GM23338 (cell line): ENCODE data around the gene CSTPP1. TPM values are rescaled to one million over a fixed set of nuclear protein-coding genes. Genes with fewer than 3 reads are reported as not detected.

Experiments
- ATAC-seq: fragments of 200-7000 bp; cut with Tn5 transposase; 3 replicates; pipeline ENCODE4 v1.9.1; 2020
- DNase-seq: peaks from one replicate; pipeline ENCODE4 v3.0.0-alpha.2; 2015; ENCODE audit warnings: low spot score
- H2AFZ ChIP-seq: fragments of 200-600 bp; sonication (generic); 2 replicates; pipeline ENCODE4 v1.8.0; 2016; ENCODE audit warnings: antibody characterized with exemption, mild to moderate bottlenecking, moderate library complexity
- H3F3A ChIP-seq: fragments of 200-600 bp; sonication (generic); replicated peaks from 2 replicates; pipeline ENCODE4 v1.8.0; 2017; ENCODE audit warnings: antibody characterized with exemption, mixed run types, low read depth
- H3K27ac ChIP-seq: fragments of 200-600 bp; sonication (generic); 2 replicates; pipeline ENCODE4 v1.6.1; 2016; ENCODE audit warnings: low read depth
- H3K27me3 ChIP-seq: fragments of 200-600 bp; sonication (generic); 2 replicates; pipeline ENCODE4 v1.8.0; 2016; ENCODE audit warnings: mild to moderate bottlenecking, mixed run types, moderate library complexity; ENCODE audit not compliant: insufficient read depth
- H3K36me3 ChIP-seq: fragments of 200-600 bp; sonication (generic); 2 replicates; pipeline ENCODE4 v1.8.0; 2016; ENCODE audit warnings: mild to moderate bottlenecking; ENCODE audit not compliant: insufficient read depth
- H3K4me1 ChIP-seq: fragments of 200-600 bp; sonication (generic); 2 replicates; pipeline ENCODE4 v1.8.0; 2016; ENCODE audit warnings: mild to moderate bottlenecking, moderate library complexity; ENCODE audit not compliant: insufficient read depth
- H3K4me2 ChIP-seq: fragments of 200-600 bp; sonication (generic); 2 replicates; pipeline ENCODE4 v1.7.1; 2017; ENCODE audit warnings: mixed run types
- H3K4me3 ChIP-seq: fragments of 200-600 bp; sonication (generic); 2 replicates; pipeline ENCODE4 v1.6.1; 2016; ENCODE audit warnings: mixed run types
- H3K79me2 ChIP-seq: fragments of 200-600 bp; sonication (generic); replicated peaks from 2 replicates; pipeline ENCODE4 v1.8.0; 2017; ENCODE audit warnings: mild to moderate bottlenecking; ENCODE audit not compliant: insufficient read depth
- H3K9me2 ChIP-seq: fragments of 200-600 bp; sonication (generic); 2 replicates; pipeline ENCODE4 v1.8.0; 2017; ENCODE audit not compliant: insufficient read depth
- H4K20me1 ChIP-seq: fragments of 200-600 bp; sonication (generic); replicated peaks from 2 replicates; pipeline ENCODE4 v1.8.0; 2017; ENCODE audit warnings: mild to moderate bottlenecking; ENCODE audit not compliant: insufficient read depth
- H3K27ac Mint-ChIP-seq: 2 replicates; pipeline ENCODE4 v1.8.0; 2020; ENCODE audit warnings: inconsistent platforms, mild to moderate bottlenecking, moderate library complexity, mixed read lengths
- H3K27me3 Mint-ChIP-seq: 3 replicates; pipeline ENCODE4 v1.8.0; 2022; ENCODE audit warnings: low read depth, mild to moderate bottlenecking, moderate library complexity, mixed read lengths, inconsistent platforms; ENCODE audit not compliant: insufficient read depth, poor library complexity
- H3K36me3 Mint-ChIP-seq: 3 replicates; pipeline ENCODE4 v1.8.0; 2021; ENCODE audit warnings: low read depth, mild to moderate bottlenecking, inconsistent platforms, moderate library complexity, mixed read lengths
- H3K4me1 Mint-ChIP-seq: 3 replicates; pipeline ENCODE4 v1.8.0; 2020; ENCODE audit warnings: mild to moderate bottlenecking, inconsistent platforms, mixed read lengths
- H3K4me3 Mint-ChIP-seq: 3 replicates; pipeline ENCODE4 v1.8.0; 2021; ENCODE audit warnings: moderate library complexity, mild to moderate bottlenecking, inconsistent platforms, mixed read lengths
- H3K9me3 Mint-ChIP-seq: 3 replicates; pipeline ENCODE4 v1.8.0; 2020; ENCODE audit warnings: moderate library complexity, mild to moderate bottlenecking, inconsistent platforms, mixed read lengths
- CREB1 ChIP-seq: fragments of 250-450 bp; sonication (Bioruptor Pico); IDR thresholded peaks from 2 replicates; pipeline ENCODE4 v1.5.0; 2020; ENCODE audit warnings: low read depth, mild to moderate bottlenecking, moderate library complexity
- EZH2 ChIP-seq: fragments of 200-600 bp; sonication (generic); IDR thresholded peaks from one replicate; pipeline ENCODE4 v1.8.0; 2017; ENCODE audit warnings: antibody characterized with exemption, mild to moderate bottlenecking, low read depth; ENCODE audit not compliant: unreplicated experiment
- EZH2phosphoT487 ChIP-seq: fragments of 200-600 bp; sonication (generic); IDR thresholded peaks from one replicate; pipeline ENCODE4 v1.8.1; 2018; ENCODE audit warnings: antibody characterized with exemption; ENCODE audit not compliant: unreplicated experiment
- JUNB ChIP-seq: IDR thresholded peaks from one replicate; pipeline ENCODE4 v1.6.1; 2016; ENCODE audit warnings: antibody characterized with exemption; ENCODE audit not compliant: unreplicated experiment
- NANOG ChIP-seq: IDR thresholded peaks from 2 replicates; pipeline ENCODE4 v1.6.1; 2016; ENCODE audit warnings: antibody characterized with exemption, borderline replicate concordance
- POLR2AphosphoS5 ChIP-seq: IDR thresholded peaks from 2 replicates; pipeline ENCODE4 v1.6.1; 2016; ENCODE audit warnings: antibody characterized with exemption, low read depth
- STAT1 ChIP-seq: IDR thresholded peaks from one replicate; pipeline ENCODE4 v1.6.1; 2016; ENCODE audit warnings: antibody characterized with exemption; ENCODE audit not compliant: unreplicated experiment
- ZNF114 ChIP-seq: fragments of 250-450 bp; sonication (Bioruptor Pico); IDR thresholded peaks from 2 replicates; pipeline ENCODE4 v1.5.0; 2020; ENCODE audit warnings: mild to moderate bottlenecking, moderate library complexity
- ZNF331 ChIP-seq: fragments of 250-450 bp; sonication (Bioruptor Pico); IDR thresholded peaks from 2 replicates; pipeline ENCODE4 v1.5.0; 2020; ENCODE audit warnings: low read depth, mild to moderate bottlenecking, moderate library complexity
- polyA plus RNA-seq: library from polyadenylated mRNA; unstranded; fragments of >200 nt; fragmentation: Nextera tagmentation; extraction: Ambion mirVana; gene quantifications from 2 replicates; pipeline ENCODE4 v1.2.1, GENCODE V29; 2016
- total RNA-seq: library from RNA; depleted of rRNA; stranded (reverse); fragments of >200 nt; shearing (Covaris generic); gene quantifications from 2 replicates; pipeline ENCODE4 v1.2.3, GENCODE V29; 2014
- TF ChIP-seq, protein P1 (sequence below): IDR thresholded peaks from one replicate; pipeline ENCODE4 v1.6.1; 2018; ENCODE audit warnings: antibody characterized with exemption; ENCODE audit not compliant: unreplicated experiment
- TF ChIP-seq, protein P2 (sequence below): IDR thresholded peaks from 2 replicates; pipeline ENCODE4 v1.6.1; 2016; ENCODE audit warnings: antibody characterized with exemption

The CSTPP1 gene
- total and polyA plus RNA-seq, 2 experiments from 2014 or later, result 23.5 to 42.6 TPM

DNA sequence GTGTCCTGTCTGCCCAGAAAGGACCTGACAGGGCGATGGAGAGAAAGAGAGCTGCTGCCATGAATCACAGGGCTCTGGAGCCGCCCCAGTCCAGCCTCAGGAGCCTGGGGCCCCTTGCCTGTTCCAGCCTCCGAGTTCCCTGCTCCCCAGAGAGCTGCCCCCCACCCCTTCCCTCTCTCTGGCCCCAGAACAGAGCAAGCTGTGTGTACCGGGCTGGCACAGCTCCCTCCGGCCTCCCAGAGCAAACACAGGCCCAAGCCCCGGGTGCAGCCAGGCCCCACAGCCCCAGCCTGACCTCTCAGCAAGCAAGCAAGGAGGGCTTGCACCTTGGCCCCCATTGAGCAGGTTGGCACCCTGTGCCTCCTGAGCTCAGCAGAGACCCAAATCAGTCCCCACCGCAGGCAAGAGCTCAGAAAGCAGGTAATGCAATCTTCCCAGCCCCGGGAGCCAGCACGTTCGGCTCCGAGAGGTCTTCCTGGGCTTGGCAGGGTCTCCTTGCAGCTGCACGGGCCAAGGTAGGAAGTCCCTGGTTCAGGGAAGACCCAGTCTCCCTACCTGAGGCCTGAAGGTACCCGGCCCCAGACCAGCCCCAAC is 248.2 kb downstream of the CSTPP1 start:
- Histone ChIP-seq H3K27me3 (peaks cover 20% of the 10 kb centered on the region), H3K36me3 (no peaks in the 10 kb centered on the region), H3K9me2 (no peaks in the 10 kb centered on the region), H3K4me1 (peaks cover 15% of the 10 kb centered on the region), H3K4me2 (peak overlapping the region; percentile 99), H4K20me1 (no peaks in the 10 kb centered on the region; the same call in 1 of the 2 replicates), H3K79me2 (peaks cover 24% of the 10 kb centered on the region), H3K27ac (peak overlapping the region; percentile 98), H3F3A (peaks cover 35% of the 10 kb centered on the region), H3K4me3 (peak overlapping the region; percentile 96), H2AFZ (peak overlapping the region; percentile 63; the same call in 1 of the 2 replicates)
- peak overlapping the region; percentile 85 for H3K4me3 Mint-ChIP-seq
- H3K27ac Mint-ChIP-seq, result peak overlapping the region; percentile 90
- TF ChIP-seq JUNB (no peak), POLR2AphosphoS5 (no peak), NANOG (no peak), EZH2phosphoT487 (no peak), CREB1 (CRISPR knock-in tag) (no peak), ZNF114 (CRISPR knock-in tag) (no peak), STAT1 (no peak), EZH2 (no peak)
- TF ChIP-seq, protein P1, sequence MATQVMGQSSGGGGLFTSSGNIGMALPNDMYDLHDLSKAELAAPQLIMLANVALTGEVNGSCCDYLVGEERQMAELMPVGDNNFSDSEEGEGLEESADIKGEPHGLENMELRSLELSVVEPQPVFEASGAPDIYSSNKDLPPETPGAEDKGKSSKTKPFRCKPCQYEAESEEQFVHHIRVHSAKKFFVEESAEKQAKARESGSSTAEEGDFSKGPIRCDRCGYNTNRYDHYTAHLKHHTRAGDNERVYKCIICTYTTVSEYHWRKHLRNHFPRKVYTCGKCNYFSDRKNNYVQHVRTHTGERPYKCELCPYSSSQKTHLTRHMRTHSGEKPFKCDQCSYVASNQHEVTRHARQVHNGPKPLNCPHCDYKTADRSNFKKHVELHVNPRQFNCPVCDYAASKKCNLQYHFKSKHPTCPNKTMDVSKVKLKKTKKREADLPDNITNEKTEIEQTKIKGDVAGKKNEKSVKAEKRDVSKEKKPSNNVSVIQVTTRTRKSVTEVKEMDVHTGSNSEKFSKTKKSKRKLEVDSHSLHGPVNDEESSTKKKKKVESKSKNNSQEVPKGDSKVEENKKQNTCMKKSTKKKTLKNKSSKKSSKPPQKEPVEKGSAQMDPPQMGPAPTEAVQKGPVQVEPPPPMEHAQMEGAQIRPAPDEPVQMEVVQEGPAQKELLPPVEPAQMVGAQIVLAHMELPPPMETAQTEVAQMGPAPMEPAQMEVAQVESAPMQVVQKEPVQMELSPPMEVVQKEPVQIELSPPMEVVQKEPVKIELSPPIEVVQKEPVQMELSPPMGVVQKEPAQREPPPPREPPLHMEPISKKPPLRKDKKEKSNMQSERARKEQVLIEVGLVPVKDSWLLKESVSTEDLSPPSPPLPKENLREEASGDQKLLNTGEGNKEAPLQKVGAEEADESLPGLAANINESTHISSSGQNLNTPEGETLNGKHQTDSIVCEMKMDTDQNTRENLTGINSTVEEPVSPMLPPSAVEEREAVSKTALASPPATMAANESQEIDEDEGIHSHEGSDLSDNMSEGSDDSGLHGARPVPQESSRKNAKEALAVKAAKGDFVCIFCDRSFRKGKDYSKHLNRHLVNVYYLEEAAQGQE, result no peak
- peaks cover 16% of the 10 kb centered on the region for H3K4me1 Mint-ChIP-seq
- DNase-seq, result peak; percentile 17
- H3K9me3 Mint-ChIP-seq, result no peaks in the 10 kb centered on the region
- H3K27me3 Mint-ChIP-seq, result peaks cover 21% of the 10 kb centered on the region
- ATAC-seq, result peak; percentile 27
- H3K36me3 Mint-ChIP-seq, result no peaks in the 10 kb centered on the region; the same call in 2 of the 3 replicates

DNA sequence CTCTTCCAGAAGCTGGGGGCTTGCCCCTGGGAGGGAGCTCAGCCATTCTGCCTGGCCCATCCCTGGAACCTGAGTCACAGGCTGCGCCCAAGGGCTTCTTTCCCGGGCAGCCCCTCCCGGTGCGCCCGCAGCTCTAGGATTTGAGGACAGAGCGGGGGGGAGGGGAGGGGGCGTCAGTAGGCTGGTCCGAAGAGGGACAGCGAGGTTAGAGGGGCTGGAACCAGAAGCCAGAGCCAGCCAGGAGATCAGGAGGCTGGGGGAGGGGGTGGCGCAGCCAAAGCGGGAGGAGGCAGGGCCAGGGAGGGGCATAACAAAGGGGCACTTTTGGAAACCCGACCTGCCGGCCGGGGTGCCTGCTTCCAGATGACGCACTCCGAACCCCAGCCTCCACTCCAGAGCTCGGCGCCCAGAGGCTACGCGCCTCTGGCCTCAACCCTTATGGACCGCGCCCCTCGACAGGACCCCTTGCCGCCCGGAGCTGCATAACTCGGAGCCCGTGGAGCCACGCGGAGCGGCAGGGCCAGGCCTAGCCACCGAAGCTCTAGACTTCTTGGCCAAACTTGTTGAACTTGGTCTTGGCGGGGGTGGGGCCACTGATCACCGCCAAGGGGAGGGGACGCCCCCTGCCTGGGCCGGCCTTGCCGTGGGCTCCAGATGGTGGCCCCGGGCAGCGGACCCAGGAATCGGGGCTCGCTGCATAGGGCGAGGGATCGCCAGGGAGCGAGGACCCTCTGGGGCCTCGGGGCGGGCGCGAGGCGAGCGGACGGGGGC is 248.9 kb downstream of the CSTPP1 start:
- peak; percentile 66 for ATAC-seq
- H3K27me3 Mint-ChIP-seq, result peaks cover 21% of the 10 kb centered on the region
- peak; percentile 97 for DNase-seq

More for the DNA sequence above, 248.9 kb downstream of the CSTPP1 start:
- H3K27ac Mint-ChIP-seq, result peak overlapping the region; percentile 94
- Histone ChIP-seq H3F3A (peaks cover 35% of the 10 kb centered on the region), H4K20me1 (no peaks in the 10 kb centered on the region; the same call in 1 of the 2 replicates), H3K36me3 (no peaks in the 10 kb centered on the region), H3K27me3 (peaks cover 20% of the 10 kb centered on the region), H3K4me3 (peak overlapping the region; percentile 96), H3K9me2 (no peaks in the 10 kb centered on the region), H3K4me1 (peaks cover 15% of the 10 kb centered on the region), H3K79me2 (peaks cover 24% of the 10 kb centered on the region), H3K4me2 (peak overlapping the region; percentile 99), H3K27ac (peak overlapping the region; percentile 98), H2AFZ (peak overlapping the region; percentile 63; the same call in 1 of the 2 replicates)
- H3K4me1 Mint-ChIP-seq, result peaks cover 16% of the 10 kb centered on the region
- H3K9me3 Mint-ChIP-seq, result no peaks in the 10 kb centered on the region
- TF ChIP-seq CREB1 (CRISPR knock-in tag) (peak; percentile 79), ZNF331 (no peak), POLR2AphosphoS5 (peak; percentile 82)
- TF ChIP-seq, protein P2, sequence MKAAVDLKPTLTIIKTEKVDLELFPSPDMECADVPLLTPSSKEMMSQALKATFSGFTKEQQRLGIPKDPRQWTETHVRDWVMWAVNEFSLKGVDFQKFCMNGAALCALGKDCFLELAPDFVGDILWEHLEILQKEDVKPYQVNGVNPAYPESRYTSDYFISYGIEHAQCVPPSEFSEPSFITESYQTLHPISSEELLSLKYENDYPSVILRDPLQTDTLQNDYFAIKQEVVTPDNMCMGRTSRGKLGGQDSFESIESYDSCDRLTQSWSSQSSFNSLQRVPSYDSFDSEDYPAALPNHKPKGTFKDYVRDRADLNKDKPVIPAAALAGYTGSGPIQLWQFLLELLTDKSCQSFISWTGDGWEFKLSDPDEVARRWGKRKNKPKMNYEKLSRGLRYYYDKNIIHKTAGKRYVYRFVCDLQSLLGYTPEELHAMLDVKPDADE, result no peak
- no peaks in the 10 kb centered on the region; the same call in 2 of the 3 replicates for H3K36me3 Mint-ChIP-seq
- peak overlapping the region; percentile 85 for H3K4me3 Mint-ChIP-seq
